T47D (cell line): ENCODE results near the gene EXOC7.
A peak's percentile ranks its signal among the peaks of the same experiment; 100 is the strongest.
"Not testable (repeated sequence)": the region's sequence is repeated elsewhere in the genome, so short reads cannot be mapped to it uniquely, and the experiment has no call there.

ENCODE experiments used
- DNase-seq, 2 experiments: peaks; one replicate each; pipeline versions ENCODE4 v3.0.0 to v3.0.0-alpha.2; 2011 to 2012; ENCODE audit warnings: low read depth in 1 of 2, low spot score in 1 of 2
- JUND ChIP-seq: IDR thresholded peaks from 2 replicates; pipeline ENCODE4 v1.6.1; 2012; ENCODE audit warnings: low read depth
- in situ Hi-C: cut with HindIII; loops from 2 replicates; pipeline ENCODE4 v1.10.0; 2016; ENCODE audit warnings: low sequenced_read_pairs, low pct_unique_long_range_greater_than_20kb

Gene EXOC7

GRCh38 chr17:76054112-76054476 is 49.5 kb downstream of the EXOC7 start:
- no peak for TF ChIP-seq JUND
- in situ Hi-C loops: no loop called here
- DNase-seq: peak in 1 of 2 experiments; percentile 35

GRCh38 chr17:76053246-76054111 is 50.1 kb downstream of the EXOC7 start:
- TF ChIP-seq JUND: no peak
- in situ Hi-C loops: no loop called here
- no peak for DNase-seq

- in situ Hi-C loops: no loop called here
- no peak for TF ChIP-seq JUND
- no peak for DNase-seq
Measured at GRCh38 chr17:76051561-76051960, 52.0 kb downstream of the EXOC7 start.

GRCh38 chr17:76050538-76051467 is 52.8 kb downstream of the EXOC7 start:
- no peak for TF ChIP-seq JUND
- DNase-seq: peak in 1 of 2 experiments; percentile 74
- in situ Hi-C loops: no loop called here

GRCh38 chr17:76049836-76050537 is 53.6 kb downstream of the EXOC7 start:
- DNase-seq: no peak
- in situ Hi-C loops: no loop called here
- no peak for TF ChIP-seq JUND

GRCh38 chr17:76049239-76049638 is 54.3 kb downstream of the EXOC7 start:
- DNase-seq: no peak
- no peak for TF ChIP-seq JUND
- in situ Hi-C loops: no loop called here

GRCh38 chr17:76048711-76049110 is 54.9 kb downstream of the EXOC7 start:
- in situ Hi-C loops: no loop called here
- no peak for TF ChIP-seq JUND
- DNase-seq: no peak

- in situ Hi-C loops: no loop called here
- no peak for DNase-seq
- no peak for TF ChIP-seq JUND
Measured at GRCh38 chr17:76048025-76048605, 55.5 kb downstream of the EXOC7 start.

- peak in 1 of 2 experiments; percentile 22 for DNase-seq
- in situ Hi-C loops: no loop called here
- TF ChIP-seq JUND: no peak
Measured at GRCh38 chr17:76046064-76046463, 57.5 kb downstream of the EXOC7 start.

- in situ Hi-C loops: not testable (repeated sequence)
Measured at GRCh38 chr17:76044475-76045007, 59.0 kb downstream of the EXOC7 start.

GRCh38 chr17:76042868-76043267 is 60.7 kb downstream of the EXOC7 start:
- DNase-seq, in situ Hi-C loops: not testable (repeated sequence)

More at GRCh38 chr17:76044475-76045007, 59.0 kb downstream of the EXOC7 start:
- DNase-seq: not testable (repeated sequence)

- in situ Hi-C loops: no loop called here
- no peak for TF ChIP-seq JUND
- DNase-seq: no peak
Measured at GRCh38 chr17:76040376-76040775, 63.2 kb downstream of the EXOC7 start.
